Measurements from ENCODE around the gene PCBD2. TPM values are rescaled to one million over a fixed set of nuclear protein-coding genes. Genes with fewer than 3 reads are reported as not detected.

Gene PCBD2
- total and polyA plus RNA-seq, 2 of the 4 experiments (the other 2 are of a cell fraction) = 2.2 to 2.7 TPM

GRCh38 chr5:134893748-134894505 is 11.0 kb upstream of the PCBD2 start:
- Histone ChIP-seq H2BK15ac (ENCODE audit: low read depth, low read length) (no peak overlapping the region), H2BK20ac (ENCODE audit: low read depth, low read length) (no peak overlapping the region), H3K4me1 (ENCODE audit: control insufficient read depth, insufficient read depth, low read length) (no peaks in the 10 kb centered on the region), H3K56ac (ENCODE audit: extremely low read depth, insufficient read depth, low read length) (no peak overlapping the region), H3K27me3 (ENCODE audit: control insufficient read depth, insufficient read depth, low read length) (no peaks in the 10 kb centered on the region), H2AFZ (replicated peaks; ENCODE audit: low read length, poor library complexity) (no peak overlapping the region), H2BK120ac (ENCODE audit: low read depth, low read length) (no peak overlapping the region), H3K18ac (ENCODE audit: low read depth, low read length) (no peak overlapping the region), H4K8ac (ENCODE audit: low read depth in 2 of 2, low read length in 2 of 2) (no peak overlapping the region), H3K9ac (ENCODE audit: low read depth, low read length) (no peak overlapping the region), H3K79me1 (ENCODE audit: low read depth in 1 of 2, low read length in 2 of 2) (peaks cover 18 to 31% of the 10 kb centered on the region in 2 experiments), H3K4me2 (ENCODE audit: low read depth, low read length) (no peak overlapping the region), H3K4me3 (ENCODE audit: insufficient read depth, low read depth, low read length) (no peak overlapping the region), H2AK5ac (ENCODE audit: low read depth, low read length) (no peak overlapping the region), H3K14ac (replicated peaks; ENCODE audit: low read depth, low read length) (no peak overlapping the region), H2AK9ac (replicated peaks; ENCODE audit: low read depth, low read length, poor library complexity) (no peak overlapping the region), H3K4ac (ENCODE audit: low read depth, low read length) (no peak overlapping the region), H4K91ac (ENCODE audit: insufficient read depth, low read depth, low read length) (no peak overlapping the region), H3K23ac (ENCODE audit: low read depth, low read length) (no peak overlapping the region), H4K20me1 (ENCODE audit: insufficient read depth, low read length) (no peaks in the 10 kb centered on the region), H2BK5ac (ENCODE audit: low read depth, low read length, poor library complexity, severe bottlenecking) (no peak overlapping the region), H3K27ac (ENCODE audit: insufficient read depth, low read length) (no peak overlapping the region), H4K5ac (ENCODE audit: low read depth, low read length) (no peak overlapping the region), H3K36me3 (ENCODE audit: control insufficient read depth, insufficient read depth, low read length) (peaks cover 17% of the 10 kb centered on the region), H3K9me3 (ENCODE audit: control insufficient read depth, insufficient read depth, low read length) (no peaks in the 10 kb centered on the region), H3K9me1 (ENCODE audit: insufficient read depth, low read length) (no peaks in the 10 kb centered on the region)
- WGBS, 2 experiments (ENCODE audit: extremely low coverage in 2 of 2, insufficient read length in 1 of 2) = 93% methylated on average over 3 of the region's 7 CpGs; no CpG with 5 or more reads in 1 of the 2 experiments
- no TSS peak for BruUV-seq (replicated peaks)
- ATAC-seq (ENCODE audit: low read depth) (no peak), DNase-seq (no peak)
- intact Hi-C loops (cut with micrococcal nuclease) (no loop called here), in situ Hi-C loops (cut with MboI; ENCODE audit: low sequenced_read_pairs) (no loop called here), dilution Hi-C loops (cut with HindIII; ENCODE audit: low sequenced_read_pairs, unreplicated experiment) (no loop called here)
- ChIA-PET POLR2A (ENCODE audit: unreplicated experiment) (no interaction called here), CTCF (no interaction called here)
- no peak for TF ChIP-seq RAD21 (IDR thresholded peaks at IDR 0.05; ENCODE audit: low read length)
- TF ChIP-seq CTCF (conservative IDR thresholded peaks at IDR 0.05; ENCODE audit: low read depth, low read length) = no peak
- TF ChIP-seq MXI1 (IDR thresholded peaks at IDR 0.05; ENCODE audit: borderline replicate concordance, low read depth, low read length) = no peak
- TF ChIP-seq RFX5 (IDR thresholded peaks at IDR 0.05; ENCODE audit: low read depth, low read length) = no peak
- TF ChIP-seq BHLHE40 (IDR thresholded peaks at IDR 0.05; ENCODE audit: low read depth, low read length) = no peak
- no peak for TF ChIP-seq CEBPB (IDR thresholded peaks at IDR 0.05; ENCODE audit: low read depth, low read length)
- no peak for TF ChIP-seq ELK1 (IDR thresholded peaks at IDR 0.05; ENCODE audit: borderline replicate concordance, low read depth, low read length)
- no peak for TF ChIP-seq MAFK (IDR thresholded peaks at IDR 0.05; ENCODE audit: low read depth, low read length)
- TF ChIP-seq POLR2A (IDR thresholded peaks at IDR 0.05; ENCODE audit: low read depth, low read length) = no peak
- TF ChIP-seq RCOR1 (IDR thresholded peaks at IDR 0.05; ENCODE audit: insufficient replicate concordance, low read length) = no peak
- TF ChIP-seq SMC3 (IDR thresholded peaks at IDR 0.05; ENCODE audit: low read depth, low read length) = no peak
- no peak for TF ChIP-seq CHD1 (IDR thresholded peaks at IDR 0.05; ENCODE audit: low read depth, low read length)
- no peak for TF ChIP-seq NFE2L2 (IDR thresholded peaks at IDR 0.05; ENCODE audit: low read depth, low read length)
- TF ChIP-seq FOS (IDR thresholded peaks at IDR 0.05; ENCODE audit: low read depth, low read length) = no peak

Measured in IMR-90 (cell line).